ENCODE data around the gene PPP2R3C. TPM values are rescaled to one million over a fixed set of nuclear protein-coding genes. Genes with fewer than 3 reads are reported as not detected.

PPP2R3C gene
- total and polyA plus RNA-seq, 2 of the 13 experiments (the other 11 are each of a cell fraction or from before 2014, with no cell fraction given): 63.4 to 102 TPM

GRCh38 chr14:35078082-35078481, 43.7 kb downstream of the PPP2R3C start (continued):
- TF ChIP-seq AHDC1 (CRISPR knock-in tag; IDR thresholded peaks at IDR 0.05; ENCODE audit: borderline replicate concordance) (peak; percentile 52; the same call in 1 of the 2 replicates), HIC2 (CRISPR knock-in tag; IDR thresholded peaks at IDR 0.05; ENCODE audit: low read depth) (peak; percentile 71), SOX5 (CRISPR knock-in tag; IDR thresholded peaks at IDR 0.05; ENCODE audit: borderline replicate concordance) (0 out of 2 replicates have a peak, but pooled peaks have one; percentile 30), ARID5B (CRISPR knock-in tag; IDR thresholded peaks at IDR 0.05) (peak; percentile 73), ARID4A (CRISPR knock-in tag; IDR thresholded peaks at IDR 0.05; ENCODE audit: borderline replicate concordance) (peak; percentile 50; the same call in 1 of the 2 replicates), MAX (IDR thresholded peaks at IDR 0.05) (peak; percentile 87), ZBTB2 (CRISPR knock-in tag; IDR thresholded peaks at IDR 0.05; ENCODE audit: low read depth) (no peak)
